Adrenal gland (tissue), 5 donors: ENCODE measurements around the gene CDK8.

Experiments
- POLR2A ChIP-seq, 2 donors: fragments of 450-650 bp; IDR thresholded peaks; one replicate each; pipeline ENCODE4 v1.6.1; 2017; ENCODE audit warnings: antibody characterized with exemption in 2 of 2, mild to moderate bottlenecking in 2 of 2, moderate library complexity in 1 of 2
- TF ChIP-seq, protein P1 (sequence below), 6 experiments: fragments of 450-650 bp in 4 of 6; fragments of 200-600 bp in 2 of 6; sonication (generic) in 1 of 6; IDR thresholded peaks; 1 replicate in 5 of 6; 2 replicates in 1 of 6; pipeline versions ENCODE4 v1.5.1 to v1.8.0; 2016 to 2021; ENCODE audit warnings: antibody characterized with exemption in 6 of 6, mild to moderate bottlenecking in 2 of 6, moderate library complexity in 1 of 6
- donor health status: DM: no; HTN: no; CAD: no.

DNA sequence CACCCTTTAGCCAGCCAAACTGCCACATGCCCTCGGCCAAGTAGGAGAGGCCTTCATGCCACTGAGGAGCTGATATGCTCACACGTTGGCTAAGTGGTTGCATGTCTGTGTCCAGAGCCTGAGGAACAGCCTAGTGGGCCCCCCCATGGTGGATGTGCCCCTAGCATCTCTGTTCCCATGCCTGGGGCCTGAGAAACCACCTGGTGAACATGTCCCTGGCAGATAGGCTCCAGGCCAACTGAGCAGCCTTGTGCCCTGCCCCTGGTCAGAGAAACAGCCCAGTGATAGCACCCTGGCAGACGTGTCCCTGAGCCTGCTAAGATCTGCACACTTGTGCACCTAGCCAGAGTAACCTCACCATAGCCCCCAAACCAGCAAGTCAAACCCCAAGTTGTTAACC lies 181.7 kb downstream of the CDK8 start:
- TF ChIP-seq, protein P1, sequence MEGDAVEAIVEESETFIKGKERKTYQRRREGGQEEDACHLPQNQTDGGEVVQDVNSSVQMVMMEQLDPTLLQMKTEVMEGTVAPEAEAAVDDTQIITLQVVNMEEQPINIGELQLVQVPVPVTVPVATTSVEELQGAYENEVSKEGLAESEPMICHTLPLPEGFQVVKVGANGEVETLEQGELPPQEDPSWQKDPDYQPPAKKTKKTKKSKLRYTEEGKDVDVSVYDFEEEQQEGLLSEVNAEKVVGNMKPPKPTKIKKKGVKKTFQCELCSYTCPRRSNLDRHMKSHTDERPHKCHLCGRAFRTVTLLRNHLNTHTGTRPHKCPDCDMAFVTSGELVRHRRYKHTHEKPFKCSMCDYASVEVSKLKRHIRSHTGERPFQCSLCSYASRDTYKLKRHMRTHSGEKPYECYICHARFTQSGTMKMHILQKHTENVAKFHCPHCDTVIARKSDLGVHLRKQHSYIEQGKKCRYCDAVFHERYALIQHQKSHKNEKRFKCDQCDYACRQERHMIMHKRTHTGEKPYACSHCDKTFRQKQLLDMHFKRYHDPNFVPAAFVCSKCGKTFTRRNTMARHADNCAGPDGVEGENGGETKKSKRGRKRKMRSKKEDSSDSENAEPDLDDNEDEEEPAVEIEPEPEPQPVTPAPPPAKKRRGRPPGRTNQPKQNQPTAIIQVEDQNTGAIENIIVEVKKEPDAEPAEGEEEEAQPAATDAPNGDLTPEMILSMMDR (IDR thresholded peaks at IDR 0.05) = no peak
- no peak for TF ChIP-seq POLR2A (IDR thresholded peaks at IDR 0.05)
